CD4-positive, alpha-beta T cell treated with Interleukin-6 at 100 ng/mL for 8 hours (primary cell): ENCODE measurements around the gene ALDOA.
A peak's percentile ranks its signal among the peaks of the same experiment; 100 is the strongest.

Source experiments
- DNase-seq: peaks from one replicate; pipeline ENCODE4 v3.0.0-alpha.2; 2020; ENCODE audit warnings: mixed read lengths, low spot score

ALDOA gene

GRCh38 chr16:30069611-30070462 is 4.3 kb downstream of the ALDOA start:
- no peak for DNase-seq

- no peak for DNase-seq
Observed at GRCh38 chr16:30070490-30070889, 4.9 kb downstream of the ALDOA start.

GRCh38 chr16:30075503-30076275 is 10.1 kb downstream of the ALDOA start, which contains the start of gene PPP4C:
Gene PPP4C, plus strand, starts transcription at chr16:30075994. Its CDS starts 384 bp downstream, at chr16:30076378.
- DNase-seq, result peak; percentile 84

- no peak for DNase-seq
Observed at GRCh38 chr16:30076276-30076791, 10.8 kb downstream of the ALDOA start.

GRCh38 chr16:30077656-30078055 is 12.1 kb downstream of the ALDOA start:
- DNase-seq, result no peak

GRCh38 chr16:30078744-30079143 is 13.2 kb downstream of the ALDOA start:
- no peak for DNase-seq

- DNase-seq, result no peak
Observed at GRCh38 chr16:30079480-30079879, 13.9 kb downstream of the ALDOA start.

GRCh38 chr16:30082545-30083090 is 17.1 kb downstream of the ALDOA start:
- DNase-seq, result no peak

GRCh38 chr16:30083216-30084055 is 17.9 kb downstream of the ALDOA start:
- DNase-seq, result no peak

- no peak for DNase-seq
Observed at GRCh38 chr16:30084096-30084815, 18.7 kb downstream of the ALDOA start.

GRCh38 chr16:30084816-30085159 is 19.2 kb downstream of the ALDOA start:
- no peak for DNase-seq

GRCh38 chr16:30085247-30085646 is 19.7 kb downstream of the ALDOA start:
- no peak for DNase-seq

GRCh38 chr16:30085820-30086219 is 20.3 kb downstream of the ALDOA start:
- no peak for DNase-seq

- DNase-seq, result no peak
Observed at GRCh38 chr16:30086291-30087140, 21.0 kb downstream of the ALDOA start.

GRCh38 chr16:30087181-30087898 is 21.8 kb downstream of the ALDOA start:
- no peak for DNase-seq

GRCh38 chr16:30088237-30088831 is 22.8 kb downstream of the ALDOA start:
- DNase-seq, result no peak

- no peak for DNase-seq
Observed at GRCh38 chr16:30088832-30089624, 23.5 kb downstream of the ALDOA start.
